Transverse colon (tissue), 3 donors: ENCODE results near the gene SMIM1.

ENCODE experiments used
- POLR2A ChIP-seq: fragments of 450-650 bp; IDR thresholded peaks from one replicate; pipeline ENCODE4 v1.6.1; 2016; ENCODE audit warnings: antibody characterized with exemption, mild to moderate bottlenecking, moderate library complexity
- TF ChIP-seq, protein P1 (sequence below), 5 experiments: fragments of 200-600 bp in 3 of 5; fragments of 450-650 bp in 2 of 5; sonication (generic) in 3 of 5; IDR thresholded peaks; 1 replicate in 2 of 5; 2 replicates in 3 of 5; pipeline ENCODE4 v1.5.1; 2016 to 2017; ENCODE audit warnings: antibody characterized with exemption in 5 of 5, inconsistent platforms in 3 of 5, mild to moderate bottlenecking in 2 of 5, moderate library complexity in 1 of 5

DNA sequence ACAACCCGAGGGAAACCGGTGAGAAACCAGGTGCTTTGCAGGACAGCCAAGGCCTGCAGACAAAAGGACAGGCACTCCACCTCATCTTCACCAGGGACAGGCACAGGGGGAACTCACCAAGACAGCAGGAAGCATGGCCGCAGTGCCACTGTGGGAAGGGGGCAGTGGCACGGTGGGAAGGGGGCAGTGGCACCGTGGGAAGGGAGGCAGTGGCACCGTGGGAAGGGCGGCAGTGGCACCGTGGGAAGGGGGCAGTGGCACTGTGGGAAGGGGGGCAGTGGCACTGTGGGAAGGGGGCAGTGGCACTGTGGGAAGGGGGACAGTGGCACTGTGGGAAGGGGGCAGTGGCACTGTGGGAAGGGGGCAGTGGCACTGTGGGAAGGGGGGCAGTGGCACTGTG, 52.1 kb downstream of the SMIM1 start:
- TF ChIP-seq, protein P1, sequence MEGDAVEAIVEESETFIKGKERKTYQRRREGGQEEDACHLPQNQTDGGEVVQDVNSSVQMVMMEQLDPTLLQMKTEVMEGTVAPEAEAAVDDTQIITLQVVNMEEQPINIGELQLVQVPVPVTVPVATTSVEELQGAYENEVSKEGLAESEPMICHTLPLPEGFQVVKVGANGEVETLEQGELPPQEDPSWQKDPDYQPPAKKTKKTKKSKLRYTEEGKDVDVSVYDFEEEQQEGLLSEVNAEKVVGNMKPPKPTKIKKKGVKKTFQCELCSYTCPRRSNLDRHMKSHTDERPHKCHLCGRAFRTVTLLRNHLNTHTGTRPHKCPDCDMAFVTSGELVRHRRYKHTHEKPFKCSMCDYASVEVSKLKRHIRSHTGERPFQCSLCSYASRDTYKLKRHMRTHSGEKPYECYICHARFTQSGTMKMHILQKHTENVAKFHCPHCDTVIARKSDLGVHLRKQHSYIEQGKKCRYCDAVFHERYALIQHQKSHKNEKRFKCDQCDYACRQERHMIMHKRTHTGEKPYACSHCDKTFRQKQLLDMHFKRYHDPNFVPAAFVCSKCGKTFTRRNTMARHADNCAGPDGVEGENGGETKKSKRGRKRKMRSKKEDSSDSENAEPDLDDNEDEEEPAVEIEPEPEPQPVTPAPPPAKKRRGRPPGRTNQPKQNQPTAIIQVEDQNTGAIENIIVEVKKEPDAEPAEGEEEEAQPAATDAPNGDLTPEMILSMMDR (IDR thresholded peaks at IDR 0.05): no peak
- no peak for TF ChIP-seq POLR2A
